Measurements from ENCODE around the gene C20orf144.
A peak's percentile ranks its signal among the peaks of the same experiment; 100 is the strongest.

Gene C20orf144

GRCh38 chr20:33710681-33711445 is 48.7 kb downstream of the C20orf144 start:
- no peak overlapping the region for H3K14ac ChIP-seq (ENCODE audit: low read length in 2 of 2)
- peak overlapping the region; percentile 7 for H4K8ac ChIP-seq (ENCODE audit: low read length)
- no peak overlapping the region for H2AK5ac ChIP-seq (ENCODE audit: low read length, severe bottlenecking)
- H3K4ac ChIP-seq (ENCODE audit: low read depth in 1 of 2, low read length in 2 of 2), result no peak overlapping the region
- H3K27me3 ChIP-seq (ENCODE audit: control insufficient read depth in 1 of 2, insufficient read depth in 1 of 2, low read length in 2 of 2), result no peaks in the 10 kb centered on the region
- 83% methylated on average over 13 of the region's 14 CpGs for WGBS
- peaks cover 14 to 48% of the 10 kb centered on the region in 2 experiments for H3K36me3 ChIP-seq (ENCODE audit: control insufficient read depth in 1 of 2, insufficient read depth in 2 of 2, low read depth in 1 of 2, low read length in 2 of 2)
- H3K79me1 ChIP-seq (replicated peaks; ENCODE audit: low read length, poor library complexity, severe bottlenecking), result no peaks in the 10 kb centered on the region
- DNase-seq, result no peak
- H3K4me1 ChIP-seq (ENCODE audit: control insufficient read depth, insufficient read depth, low read depth, low read length), result no peaks in the 10 kb centered on the region
- no peak overlapping the region for H2BK5ac ChIP-seq (ENCODE audit: low read depth, low read length, poor library complexity, severe bottlenecking)
- H2BK15ac ChIP-seq (ENCODE audit: low read depth, poor library complexity, severe bottlenecking), result no peak overlapping the region
- no peak overlapping the region for H4K91ac ChIP-seq (ENCODE audit: low read length)
- H2BK120ac ChIP-seq (ENCODE audit: low read depth, low read length), result no peak overlapping the region
- no peak overlapping the region for H3K4me3 ChIP-seq (ENCODE audit: insufficient read depth in 1 of 2, low read depth in 1 of 2, low read length in 2 of 2)
- H2AFZ ChIP-seq (ENCODE audit: low read depth, low read length), result no peak overlapping the region
- H3K9me3 ChIP-seq (ENCODE audit: control insufficient read depth, low read length), result no peaks in the 10 kb centered on the region
- no peak overlapping the region for H3K18ac ChIP-seq (ENCODE audit: low read depth in 1 of 2, low read length in 2 of 2)
- H3K27ac ChIP-seq (ENCODE audit: low read length, poor library complexity, severe bottlenecking), result no peak overlapping the region
- H3K4me2 ChIP-seq (ENCODE audit: low read length, poor library complexity, severe bottlenecking), result no peak overlapping the region
- no peak overlapping the region for H3K9ac ChIP-seq (ENCODE audit: low read length)
- H3K23ac ChIP-seq (ENCODE audit: low read length in 2 of 2), result no peak overlapping the region
- H2BK12ac ChIP-seq (ENCODE audit: low read length in 2 of 2), result no peak overlapping the region

GRCh38 chr20:33711446-33711738 is 49.3 kb downstream of the C20orf144 start:
- Histone ChIP-seq H2AFZ (ENCODE audit: low read depth, low read length) (no peak overlapping the region), H3K4me1 (ENCODE audit: control insufficient read depth, insufficient read depth, low read depth, low read length) (no peaks in the 10 kb centered on the region), H2BK12ac (ENCODE audit: low read length in 2 of 2) (no peak overlapping the region), H3K4me3 (ENCODE audit: insufficient read depth in 1 of 2, low read depth in 1 of 2, low read length in 2 of 2) (no peak overlapping the region), H4K8ac (ENCODE audit: low read length) (no peak overlapping the region), H3K14ac (ENCODE audit: low read length in 2 of 2) (no peak overlapping the region), H3K9me3 (ENCODE audit: control insufficient read depth, low read length) (no peaks in the 10 kb centered on the region), H2BK120ac (ENCODE audit: low read depth, low read length) (no peak overlapping the region), H3K9ac (ENCODE audit: low read length) (no peak overlapping the region), H3K36me3 (ENCODE audit: control insufficient read depth in 1 of 2, insufficient read depth in 2 of 2, low read depth in 1 of 2, low read length in 2 of 2) (peaks cover 14 to 48% of the 10 kb centered on the region in 2 experiments), H2BK5ac (ENCODE audit: low read depth, low read length, poor library complexity, severe bottlenecking) (no peak overlapping the region), H3K23ac (ENCODE audit: low read length in 2 of 2) (no peak overlapping the region), H3K79me1 (replicated peaks; ENCODE audit: low read length, poor library complexity, severe bottlenecking) (peaks cover 2% of the 10 kb centered on the region), H2BK15ac (ENCODE audit: low read depth, poor library complexity, severe bottlenecking) (no peak overlapping the region), H3K27ac (ENCODE audit: low read length, poor library complexity, severe bottlenecking) (no peak overlapping the region), H2AK5ac (ENCODE audit: low read length, severe bottlenecking) (no peak overlapping the region), H3K18ac (ENCODE audit: low read depth in 1 of 2, low read length in 2 of 2) (no peak overlapping the region), H3K4ac (ENCODE audit: low read depth in 1 of 2, low read length in 2 of 2) (no peak overlapping the region), H3K27me3 (ENCODE audit: control insufficient read depth in 1 of 2, insufficient read depth in 1 of 2, low read length in 2 of 2) (no peaks in the 10 kb centered on the region), H3K4me2 (ENCODE audit: low read length, poor library complexity, severe bottlenecking) (no peak overlapping the region), H4K91ac (ENCODE audit: low read length) (no peak overlapping the region)
- whole genome bisulfite sequencing, result 76% methylated on average over 1 of the region's 1 CpG
- DNase-seq, result no peak

Data from mesenchymal stem cell (in vitro differentiated cells and primary cell).